ENCODE measurements around the gene SLC35F3.

Gene SLC35F3

GRCh38 chr1:234369033-234369430 is 464.6 kb downstream of the SLC35F3 start:
- Histone ChIP-seq H3K27ac (ENCODE audit: low read depth, low read length) (peak overlapping the region; percentile 96), H3K36me3 (ENCODE audit: insufficient read depth, low read length) (no peaks in the 10 kb centered on the region), H3K27me3 (ENCODE audit: insufficient read depth, low read length) (no peaks in the 10 kb centered on the region), H3K4me1 (ENCODE audit: control insufficient read depth, insufficient read depth, low read length, unreplicated experiment) (peaks cover 21% of the 10 kb centered on the region), H2AFZ (ENCODE audit: low read length, unreplicated experiment) (peak overlapping the region; percentile 6), H3K4me3 (ENCODE audit: low read depth, low read length) (no peak overlapping the region), H3K79me2 (ENCODE audit: control insufficient read depth, insufficient read depth, low read length, unreplicated experiment) (peaks cover 8% of the 10 kb centered on the region)

GRCh38 chr1:234369784-234370183 is 465.3 kb downstream of the SLC35F3 start:
- H2AFZ ChIP-seq (ENCODE audit: low read length, unreplicated experiment): peak overlapping the region; percentile 88
- no peaks in the 10 kb centered on the region for H3K36me3 ChIP-seq (ENCODE audit: insufficient read depth, low read length)
- H3K27me3 ChIP-seq (ENCODE audit: insufficient read depth, low read length): no peaks in the 10 kb centered on the region
- peaks cover 28% of the 10 kb centered on the region for H3K4me1 ChIP-seq (ENCODE audit: control insufficient read depth, insufficient read depth, low read length, unreplicated experiment)
- H3K79me2 ChIP-seq (ENCODE audit: control insufficient read depth, insufficient read depth, low read length, unreplicated experiment): peaks cover 16% of the 10 kb centered on the region
- peak overlapping the region; percentile 96 for H3K27ac ChIP-seq (ENCODE audit: low read depth, low read length)
- H3K4me3 ChIP-seq (ENCODE audit: low read depth, low read length): peak overlapping the region; percentile 1; the same call in 1 of the 2 replicates

- Histone ChIP-seq H3K36me3 (ENCODE audit: insufficient read depth, low read length) (peaks cover 7% of the 10 kb centered on the region; the same call in 1 of the 2 replicates), H3K27me3 (ENCODE audit: insufficient read depth, low read length) (no peaks in the 10 kb centered on the region), H3K4me3 (ENCODE audit: low read depth, low read length) (no peak overlapping the region), H3K79me2 (ENCODE audit: control insufficient read depth, insufficient read depth, low read length, unreplicated experiment) (peaks cover 30% of the 10 kb centered on the region), H3K27ac (ENCODE audit: low read depth, low read length) (no peak overlapping the region), H3K4me1 (ENCODE audit: control insufficient read depth, insufficient read depth, low read length, unreplicated experiment) (peaks cover 28% of the 10 kb centered on the region), H2AFZ (ENCODE audit: low read length, unreplicated experiment) (peak overlapping the region; percentile 14)
These were observed 466.9 kb downstream of the SLC35F3 start for GRCh38 chr1:234371414-234371813.

GRCh38 chr1:234372011-234372757 is 467.7 kb downstream of the SLC35F3 start:
- H3K4me1 ChIP-seq (ENCODE audit: control insufficient read depth, insufficient read depth, low read length, unreplicated experiment): peaks cover 28% of the 10 kb centered on the region
- peaks cover 10% of the 10 kb centered on the region; the same call in 1 of the 2 replicates for H3K36me3 ChIP-seq (ENCODE audit: insufficient read depth, low read length)
- peak overlapping the region; percentile 91 for H2AFZ ChIP-seq (ENCODE audit: low read length, unreplicated experiment)
- peak overlapping the region; percentile 89 for H3K4me3 ChIP-seq (ENCODE audit: low read depth, low read length)
- no peaks in the 10 kb centered on the region for H3K27me3 ChIP-seq (ENCODE audit: insufficient read depth, low read length)
- H3K79me2 ChIP-seq (ENCODE audit: control insufficient read depth, insufficient read depth, low read length, unreplicated experiment): peaks cover 34% of the 10 kb centered on the region
- peak overlapping the region; percentile 87 for H3K27ac ChIP-seq (ENCODE audit: low read depth, low read length)

- Histone ChIP-seq H3K4me3 (ENCODE audit: low read depth, low read length) (peak within 1 kb of the TSS; percentile 89), H3K79me2 (ENCODE audit: control insufficient read depth, insufficient read depth, low read length, unreplicated experiment) (peaks cover 39% of the 10 kb centered on the region), H3K4me1 (ENCODE audit: control insufficient read depth, insufficient read depth, low read length, unreplicated experiment) (peaks cover 28% of the 10 kb centered on the region), H2AFZ (ENCODE audit: low read length, unreplicated experiment) (peak within 1 kb of the TSS; percentile 91), H3K27ac (ENCODE audit: low read depth, low read length) (peak within 1 kb of the TSS; percentile 87), H3K36me3 (ENCODE audit: insufficient read depth, low read length) (peaks cover 17% of the 10 kb centered on the region; the same call in 1 of the 2 replicates), H3K27me3 (ENCODE audit: insufficient read depth, low read length) (no peaks in the 10 kb centered on the region)
These were observed 468.8 kb downstream of the SLC35F3 start, which contains the start of gene COA6 for GRCh38 chr1:234373064-234373958. COA6 (plus strand) TSS chr1:234373456; CDS start chr1:234373467, 11 bp downstream.

- Histone ChIP-seq H3K4me3 (ENCODE audit: low read depth, low read length) (peak overlapping the region; percentile 89), H2AFZ (ENCODE audit: low read length, unreplicated experiment) (peak overlapping the region; percentile 91), H3K79me2 (ENCODE audit: control insufficient read depth, insufficient read depth, low read length, unreplicated experiment) (peaks cover 39% of the 10 kb centered on the region), H3K36me3 (ENCODE audit: insufficient read depth, low read length) (peaks cover 18% of the 10 kb centered on the region; the same call in 1 of the 2 replicates), H3K27ac (ENCODE audit: low read depth, low read length) (peak overlapping the region; percentile 87), H3K27me3 (ENCODE audit: insufficient read depth, low read length) (no peaks in the 10 kb centered on the region), H3K4me1 (ENCODE audit: control insufficient read depth, insufficient read depth, low read length, unreplicated experiment) (peaks cover 28% of the 10 kb centered on the region)
These were observed 469.4 kb downstream of the SLC35F3 start for GRCh38 chr1:234373959-234374254.

All from ACC112 (cell line).